Esophagus squamous epithelium (tissue), 5 donors: ENCODE data around the gene KDM1B. TPM values are rescaled to one million over a fixed set of nuclear protein-coding genes. Genes with fewer than 3 reads are reported as not detected.

Experiments used
- DNase-seq: peaks from one replicate; lab custom pipeline; 2025; lab: John Stamatoyannopoulos, UW
- H3K27ac ChIP-seq, 4 donors: fragments of 200-600 bp; sonication (generic); one replicate each; pipeline ENCODE4 v1.5.1; 2016 to 2019; ENCODE audit warnings: mild to moderate bottlenecking in 1 of 4
- H3K27me3 ChIP-seq, 4 donors: fragments of 200-600 bp; sonication (generic); 1 replicate in 3 of 4; 2 replicates in 1 of 4; pipeline versions ENCODE4 v1.5.1 to v1.6.0; 2017 to 2021; ENCODE audit warnings: antibody characterized with exemption in 1 of 4
- H3K36me3 ChIP-seq, 3 donors: fragments of 200-600 bp; sonication (generic); one replicate each; pipeline ENCODE4 v1.5.1; 2016 to 2019
- H3K4me1 ChIP-seq, 3 donors: fragments of 200-600 bp; sonication (generic); one replicate each; pipeline ENCODE4 v1.5.1; 2017 to 2019
- H3K4me3 ChIP-seq, 4 donors: fragments of 200-600 bp; sonication (generic); 1 replicate in 3 of 4; 2 replicates in 1 of 4; pipeline ENCODE4 v1.5.1; 2016 to 2019; ENCODE audit warnings: mild to moderate bottlenecking in 2 of 4, moderate library complexity in 1 of 4
- H3K9me3 ChIP-seq, 3 donors: fragments of 200-600 bp; sonication (generic); one replicate each; pipeline ENCODE4 v1.5.1; 2016 to 2019
- POLR2A ChIP-seq, 4 donors: fragments of 450-650 bp; IDR thresholded peaks; one replicate each; pipeline ENCODE4 v1.6.1; 2017; ENCODE audit warnings: antibody characterized with exemption in 4 of 4, mild to moderate bottlenecking in 4 of 4, moderate library complexity in 3 of 4
- WGBS, 2 donors: methylation state at CpG; one replicate each; pipeline ENCODE4 v1.1.5; 2018; 5-methylcytosine and 5-hydroxymethylcytosine counted together
- intact Hi-C: fragments of 100-400 bp; cut with DNase I; formaldehyde crosslinking; loops from one replicate; pipeline ENCODE4 v1.15.0; 2022
- total RNA-seq, 4 donors: library from RNA; depleted of rRNA; stranded (reverse); fragments of >200 nt; gene quantifications; one replicate each; pipeline ENCODE4 v1.1.0, GENCODE V29; 2016
- TF ChIP-seq, protein P1 (sequence below), 6 experiments: fragments of 450-650 bp in 4 of 6; fragments of 200-600 bp in 2 of 6; sonication (generic) in 2 of 6; IDR thresholded peaks; one replicate each; pipeline ENCODE4 v1.5.1; 2016 to 2019; ENCODE audit warnings: antibody characterized with exemption in 6 of 6, mild to moderate bottlenecking in 4 of 6, moderate library complexity in 4 of 6
- donor health status: DM: yes; HTN: yes; CAD: no.

Gene KDM1B
- total RNA-seq, 4 donors from 2014 or later, result 12.2 to 24.5 (median 18.2) TPM

DNA sequence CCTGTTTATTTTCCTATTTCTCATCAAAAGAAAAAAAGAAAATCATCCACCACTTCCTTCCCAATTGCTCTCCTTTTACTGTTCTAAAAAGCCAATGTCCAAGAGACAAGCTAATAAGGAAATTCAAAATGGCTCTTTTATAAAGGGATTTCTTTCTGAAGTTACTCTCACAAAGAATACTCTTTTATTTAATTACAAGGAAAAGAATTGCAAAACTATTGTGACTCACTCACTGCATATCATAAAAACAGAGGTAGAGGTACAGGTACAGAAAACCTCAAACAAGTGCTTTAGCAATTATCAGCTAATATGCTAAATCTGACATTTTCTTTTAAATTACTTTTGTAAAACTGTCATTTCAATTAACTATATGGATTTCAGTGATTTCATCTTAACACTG lies 91.0 kb downstream of the KDM1B start:
- TF ChIP-seq, protein P1, sequence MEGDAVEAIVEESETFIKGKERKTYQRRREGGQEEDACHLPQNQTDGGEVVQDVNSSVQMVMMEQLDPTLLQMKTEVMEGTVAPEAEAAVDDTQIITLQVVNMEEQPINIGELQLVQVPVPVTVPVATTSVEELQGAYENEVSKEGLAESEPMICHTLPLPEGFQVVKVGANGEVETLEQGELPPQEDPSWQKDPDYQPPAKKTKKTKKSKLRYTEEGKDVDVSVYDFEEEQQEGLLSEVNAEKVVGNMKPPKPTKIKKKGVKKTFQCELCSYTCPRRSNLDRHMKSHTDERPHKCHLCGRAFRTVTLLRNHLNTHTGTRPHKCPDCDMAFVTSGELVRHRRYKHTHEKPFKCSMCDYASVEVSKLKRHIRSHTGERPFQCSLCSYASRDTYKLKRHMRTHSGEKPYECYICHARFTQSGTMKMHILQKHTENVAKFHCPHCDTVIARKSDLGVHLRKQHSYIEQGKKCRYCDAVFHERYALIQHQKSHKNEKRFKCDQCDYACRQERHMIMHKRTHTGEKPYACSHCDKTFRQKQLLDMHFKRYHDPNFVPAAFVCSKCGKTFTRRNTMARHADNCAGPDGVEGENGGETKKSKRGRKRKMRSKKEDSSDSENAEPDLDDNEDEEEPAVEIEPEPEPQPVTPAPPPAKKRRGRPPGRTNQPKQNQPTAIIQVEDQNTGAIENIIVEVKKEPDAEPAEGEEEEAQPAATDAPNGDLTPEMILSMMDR (IDR thresholded peaks at IDR 0.05), result no peak
- TF ChIP-seq POLR2A (IDR thresholded peaks at IDR 0.05), result no peak
- peaks cover 0 to 22% (median 4%) of the 10 kb centered on the region in 3 donors for H3K4me1 ChIP-seq
- no peaks in the 10 kb centered on the region for H3K27me3 ChIP-seq
- peaks cover 0 to 89% (median 5%) of the 10 kb centered on the region in 3 donors for H3K36me3 ChIP-seq
- DNase-seq, result no peak
- peak overlapping the region in 3 of 4 donors; percentile 8 to 56 (median 35) for H3K27ac ChIP-seq
- intact Hi-C loops, result no loop called here
- no peaks in the 10 kb centered on the region for H3K9me3 ChIP-seq
- no peak overlapping the region for H3K4me3 ChIP-seq

DNA sequence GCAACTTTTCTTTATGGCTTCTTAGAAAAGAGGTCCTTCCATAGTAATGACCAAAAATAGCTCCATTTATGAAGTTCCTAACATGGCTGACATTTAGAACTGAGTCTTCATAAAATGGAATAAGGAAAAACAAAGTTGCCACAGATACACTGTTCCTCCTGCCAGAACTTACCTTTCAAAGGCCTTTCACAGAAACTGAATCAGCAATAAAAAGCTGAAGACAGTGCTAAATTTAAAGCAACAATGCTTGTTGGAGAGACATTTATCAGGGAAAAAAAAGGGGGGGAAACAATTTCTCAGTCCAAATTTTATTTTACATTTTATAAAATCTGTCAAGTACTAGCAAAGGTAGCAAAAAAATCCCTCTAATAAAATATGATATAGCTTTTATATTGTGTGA lies 91.8 kb downstream of the KDM1B start:
- H3K4me1 ChIP-seq, result peaks cover 0 to 17% (median 0%) of the 10 kb centered on the region in 3 donors
- peaks cover 0 to 91% (median 5%) of the 10 kb centered on the region in 3 donors for H3K36me3 ChIP-seq
- TF ChIP-seq, protein P1 (IDR thresholded peaks at IDR 0.05), result no peak
- no peak for TF ChIP-seq POLR2A (IDR thresholded peaks at IDR 0.05)
- intact Hi-C loops, result no loop called here
- peak overlapping the region in 1 of 4 donors; percentile 8 for H3K27ac ChIP-seq
- DNase-seq, result no peak
- no peaks in the 10 kb centered on the region for H3K9me3 ChIP-seq
- H3K4me3 ChIP-seq, result no peak overlapping the region
- H3K27me3 ChIP-seq, result no peaks in the 10 kb centered on the region

DNA sequence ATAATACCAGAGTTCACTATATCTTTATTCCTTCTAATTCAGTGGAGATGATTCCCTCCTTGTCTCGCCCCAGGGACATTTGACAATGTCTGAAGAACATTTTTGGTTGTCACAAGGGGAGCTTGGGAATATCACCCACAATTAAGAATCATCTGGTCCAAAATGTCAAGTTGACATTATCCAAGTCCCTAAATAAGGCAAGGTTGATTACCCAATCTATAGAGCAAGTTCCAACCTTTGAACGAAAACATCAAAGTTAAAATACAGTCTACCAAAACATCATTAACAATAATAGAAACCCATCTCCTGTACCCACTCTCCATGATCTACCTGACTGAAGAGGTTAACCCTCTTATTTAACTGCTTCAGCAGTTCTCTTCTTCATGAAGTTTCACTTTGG lies 93.5 kb downstream of the KDM1B start:
- peaks cover 0 to 91% (median 5%) of the 10 kb centered on the region in 3 donors for H3K36me3 ChIP-seq
- no peak overlapping the region for H3K4me3 ChIP-seq
- H3K27ac ChIP-seq, result no peak overlapping the region
- intact Hi-C loops, result no loop called here
- H3K4me1 ChIP-seq, result peaks cover 0 to 11% (median 0%) of the 10 kb centered on the region in 3 donors
- no peaks in the 10 kb centered on the region for H3K9me3 ChIP-seq
- TF ChIP-seq, protein P1 (IDR thresholded peaks at IDR 0.05), result no peak
- no peak for TF ChIP-seq POLR2A (IDR thresholded peaks at IDR 0.05)
- 91 to 93% methylated on average over 2 of the region's 2 CpGs for WGBS, 2 donors
- no peaks in the 10 kb centered on the region for H3K27me3 ChIP-seq
- DNase-seq, result no peak

DNA sequence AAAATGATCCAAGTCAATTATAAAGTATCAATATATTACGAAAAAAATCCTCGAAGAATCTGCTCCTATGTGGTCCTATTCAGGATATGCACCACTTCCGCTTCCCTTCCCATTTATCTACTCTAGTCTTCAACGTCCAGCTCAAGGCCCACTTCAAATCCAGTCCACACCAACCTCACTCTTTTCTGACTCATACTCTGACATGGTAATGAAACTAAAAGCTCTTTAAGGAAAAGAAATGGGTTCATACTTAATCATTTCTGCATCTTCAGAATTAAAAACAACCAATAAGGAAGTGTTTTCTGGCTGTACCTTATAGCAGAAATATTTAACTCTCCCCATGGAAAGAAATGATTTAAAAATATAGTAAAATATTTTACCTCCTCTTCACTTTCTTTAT lies 94.0 kb downstream of the KDM1B start:
- Histone ChIP-seq H3K4me1 (peaks cover 0 to 11% (median 0%) of the 10 kb centered on the region in 3 donors), H3K36me3 (peaks cover 0 to 91% (median 5%) of the 10 kb centered on the region in 3 donors), H3K27me3 (no peaks in the 10 kb centered on the region), H3K4me3 (no peak overlapping the region), H3K9me3 (no peaks in the 10 kb centered on the region), H3K27ac (no peak overlapping the region)
- intact Hi-C loops, result no loop called here
- TF ChIP-seq, protein P1 (IDR thresholded peaks at IDR 0.05), result no peak
- TF ChIP-seq POLR2A (IDR thresholded peaks at IDR 0.05), result no peak
- no peak for DNase-seq
- 85 to 86% methylated on average over 4 of the region's 4 CpGs for WGBS, 2 donors

DNA sequence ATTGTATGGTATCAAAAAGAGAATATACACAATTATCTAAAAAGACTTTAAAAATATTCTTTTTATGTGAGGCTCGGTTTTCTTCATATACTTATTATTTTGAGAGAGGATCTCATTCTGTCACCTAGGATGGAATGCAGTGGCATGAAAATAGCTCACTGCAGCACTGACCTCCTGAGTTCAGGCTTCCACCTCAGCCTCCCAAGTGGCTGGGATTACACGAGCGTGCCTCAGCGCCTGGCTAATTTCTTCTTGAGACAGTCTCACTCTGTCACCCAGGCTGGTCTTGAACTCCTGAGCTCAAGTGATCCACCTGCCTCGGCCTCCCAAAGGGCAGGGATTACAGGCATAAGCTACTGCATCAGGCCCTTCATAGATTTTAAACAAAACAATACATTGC lies 98.4 kb downstream of the KDM1B start:
- intact Hi-C loops, result no loop called here
- no peak for DNase-seq
- H3K4me3 ChIP-seq, result no peak overlapping the region
- no peak overlapping the region for H3K27ac ChIP-seq
- WGBS, 2 donors, result 84 to 86% methylated on average over 4 of the region's 5 CpGs
- no peaks in the 10 kb centered on the region for H3K9me3 ChIP-seq
- peaks cover 0 to 95% (median 11%) of the 10 kb centered on the region in 3 donors for H3K36me3 ChIP-seq
- no peak for TF ChIP-seq POLR2A (IDR thresholded peaks at IDR 0.05)
- TF ChIP-seq, protein P1 (IDR thresholded peaks at IDR 0.05), result no peak
- H3K27me3 ChIP-seq, result no peaks in the 10 kb centered on the region
- H3K4me1 ChIP-seq, result peaks cover 0 to 6% (median 0%) of the 10 kb centered on the region in 3 donors
